GM18498 (cell line): ENCODE measurements around the gene TIAM1.

ENCODE experiments used
- ATAC-seq: cut with Tn5 transposase; IDR thresholded peaks from one replicate; pipeline ENCODE4 v1.9.1; 2021; ENCODE audit warnings: mild to moderate bottlenecking, moderate library complexity; ENCODE audit not compliant: unreplicated experiment

Gene TIAM1

DNA sequence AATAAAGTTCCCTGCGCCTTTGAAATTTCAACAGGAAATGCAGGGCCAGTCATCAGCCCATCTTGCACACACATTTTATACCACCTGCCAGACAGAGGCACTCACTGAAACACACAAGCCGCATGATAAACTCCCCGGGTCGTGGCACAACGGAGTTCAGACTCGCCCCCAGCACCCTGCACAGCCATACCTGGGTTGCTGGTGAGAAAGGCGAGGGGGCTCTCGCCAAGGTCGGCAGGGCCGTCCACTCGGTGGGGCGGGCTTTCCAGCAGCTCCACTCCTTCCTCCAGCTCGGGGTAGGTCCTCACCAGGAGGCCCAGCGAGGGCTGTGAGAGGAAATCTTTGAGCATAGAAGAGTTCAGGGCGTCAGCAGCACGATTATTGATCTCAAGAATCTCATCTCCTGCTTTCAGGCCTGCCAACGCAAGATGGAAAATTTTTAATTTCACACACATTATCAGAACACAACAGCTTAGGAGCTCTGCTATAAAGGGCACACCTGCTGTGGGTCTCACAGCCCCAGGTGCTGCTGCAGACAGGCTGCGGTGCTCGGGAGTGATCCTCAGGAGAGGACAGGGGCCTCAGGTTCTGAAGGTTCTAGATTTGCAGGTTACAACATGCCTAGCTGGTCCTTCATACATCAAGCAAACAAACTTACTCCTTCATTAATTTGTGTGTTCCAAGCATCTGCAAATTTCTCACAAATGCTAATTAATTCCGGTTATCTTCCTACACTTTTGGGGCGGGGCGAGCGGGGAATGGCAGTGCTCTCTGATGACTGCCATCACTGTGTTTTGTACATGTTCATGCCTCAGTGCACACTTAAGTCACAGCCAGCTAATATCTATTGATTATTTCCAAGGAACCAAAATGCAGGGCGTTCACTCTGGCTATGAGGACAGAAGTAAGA, 161.6 kb downstream of the TIAM1 start:
- ATAC-seq, result no peak

- ATAC-seq, result no peak
Measured at GRCh38 chr21:31181082-31181750, 162.8 kb downstream of the TIAM1 start.

- no peak for ATAC-seq
Measured at GRCh38 chr21:31180256-31181081, 163.6 kb downstream of the TIAM1 start.

- ATAC-seq, result no peak
Measured at GRCh38 chr21:31176725-31177124, 167.3 kb downstream of the TIAM1 start.

DNA sequence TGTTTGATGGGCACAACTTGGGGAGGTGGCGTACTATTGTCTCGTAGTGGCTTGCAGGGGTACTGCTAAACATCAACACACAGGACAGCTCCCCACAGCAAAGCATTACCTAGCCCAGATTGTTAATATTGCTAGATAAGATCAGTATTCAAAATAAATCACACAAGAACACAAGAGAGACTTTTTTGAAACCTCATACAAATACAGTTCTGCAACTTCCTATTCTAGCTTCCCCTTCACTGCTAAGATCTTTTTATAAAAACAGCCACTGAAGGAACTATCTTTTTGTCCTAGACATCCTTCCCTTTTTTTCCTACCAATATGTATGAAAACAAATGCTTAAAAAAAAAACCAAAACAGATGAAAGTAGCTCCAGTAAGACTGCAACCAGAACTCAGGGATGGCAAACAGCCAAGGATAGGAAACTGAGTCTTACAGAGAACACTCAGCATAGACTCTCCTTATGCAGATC, 167.9 kb downstream of the TIAM1 start:
- no peak for ATAC-seq

- ATAC-seq, result no peak
Measured at GRCh38 chr21:31173881-31174555, 170.0 kb downstream of the TIAM1 start.

DNA sequence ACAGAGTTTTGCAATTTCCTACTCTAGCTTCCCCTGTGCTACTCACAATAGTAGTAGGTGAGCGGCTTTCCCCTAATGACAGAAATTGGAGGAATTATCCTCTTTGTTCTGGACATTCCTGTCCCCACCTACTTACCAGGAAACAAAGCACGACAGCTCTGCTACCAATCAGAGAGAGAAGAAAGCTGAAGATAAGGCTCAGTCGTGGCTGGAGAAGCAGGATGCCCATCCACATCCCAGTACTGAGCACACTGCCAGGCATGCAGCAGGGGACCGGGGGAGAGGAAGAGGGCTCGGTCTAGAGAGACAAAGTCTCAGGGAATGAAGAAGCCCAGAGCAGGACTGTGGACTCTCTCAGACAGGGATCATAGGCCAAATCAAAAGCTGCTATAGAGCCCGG, 171.7 kb downstream of the TIAM1 start:
- ATAC-seq, result no peak

DNA sequence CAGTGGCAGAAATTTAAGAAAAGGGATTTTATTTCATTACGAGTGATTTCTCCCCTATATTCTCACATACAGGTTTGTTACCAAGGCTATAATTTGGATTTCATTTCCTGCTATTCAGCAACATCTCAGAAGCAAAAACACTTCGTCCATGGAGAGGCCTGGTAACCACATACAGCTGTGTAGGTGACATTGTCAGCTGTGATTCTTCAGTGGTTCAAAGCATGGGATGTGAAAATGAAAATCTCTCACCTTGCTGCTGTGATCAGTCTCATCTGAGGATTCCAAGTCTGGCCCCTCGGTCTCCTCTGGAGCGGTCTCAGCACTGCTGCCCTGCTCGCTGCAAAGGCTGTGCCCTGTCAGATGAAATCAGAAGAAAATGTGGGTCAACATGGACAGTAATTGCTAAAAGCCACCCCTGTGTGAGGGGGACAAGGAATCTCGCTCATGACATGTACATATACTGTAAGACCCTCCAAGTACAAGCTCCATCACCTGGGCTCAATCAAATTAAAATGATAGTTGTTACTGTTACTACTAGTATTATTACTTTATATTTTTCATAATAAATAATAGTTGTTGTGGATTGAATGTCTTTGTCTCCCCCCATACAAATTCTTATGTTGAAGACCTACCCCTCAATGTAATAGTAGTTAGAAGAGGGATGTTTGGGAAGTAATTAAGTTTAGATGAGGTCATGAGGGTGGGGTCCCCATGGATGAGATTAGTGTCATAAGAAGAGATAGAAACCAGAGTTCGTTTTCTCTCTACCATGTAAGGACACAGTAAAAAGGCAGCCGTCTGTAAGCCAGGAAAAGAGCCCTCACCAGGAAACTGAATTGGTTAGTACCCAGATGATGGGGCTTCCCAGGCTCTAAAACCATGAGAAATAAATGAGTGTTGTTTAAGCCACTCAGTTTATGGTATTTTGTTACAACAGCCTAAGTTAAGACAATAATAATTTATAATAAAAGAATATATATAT, 179.1 kb downstream of the TIAM1 start:
- no peak for ATAC-seq

DNA sequence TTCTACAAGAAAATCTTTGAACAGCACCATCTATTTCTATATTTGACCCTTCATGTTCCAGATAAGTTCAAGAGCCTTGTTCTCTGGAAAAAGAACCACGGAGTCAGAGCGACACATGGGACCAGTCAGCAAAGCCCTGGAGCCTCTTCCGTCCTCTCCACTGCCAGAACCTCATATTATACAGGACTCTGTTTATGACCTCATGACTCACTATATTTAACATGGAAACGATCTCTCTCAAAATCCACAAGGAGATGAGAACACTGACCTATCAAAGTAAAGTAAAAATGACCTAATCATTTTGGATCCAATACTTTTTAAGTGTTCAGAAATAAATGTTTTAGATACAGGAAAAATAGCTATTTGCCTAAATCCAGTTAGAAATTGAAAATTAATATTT, 181.2 kb downstream of the TIAM1 start:
- no peak for ATAC-seq

DNA sequence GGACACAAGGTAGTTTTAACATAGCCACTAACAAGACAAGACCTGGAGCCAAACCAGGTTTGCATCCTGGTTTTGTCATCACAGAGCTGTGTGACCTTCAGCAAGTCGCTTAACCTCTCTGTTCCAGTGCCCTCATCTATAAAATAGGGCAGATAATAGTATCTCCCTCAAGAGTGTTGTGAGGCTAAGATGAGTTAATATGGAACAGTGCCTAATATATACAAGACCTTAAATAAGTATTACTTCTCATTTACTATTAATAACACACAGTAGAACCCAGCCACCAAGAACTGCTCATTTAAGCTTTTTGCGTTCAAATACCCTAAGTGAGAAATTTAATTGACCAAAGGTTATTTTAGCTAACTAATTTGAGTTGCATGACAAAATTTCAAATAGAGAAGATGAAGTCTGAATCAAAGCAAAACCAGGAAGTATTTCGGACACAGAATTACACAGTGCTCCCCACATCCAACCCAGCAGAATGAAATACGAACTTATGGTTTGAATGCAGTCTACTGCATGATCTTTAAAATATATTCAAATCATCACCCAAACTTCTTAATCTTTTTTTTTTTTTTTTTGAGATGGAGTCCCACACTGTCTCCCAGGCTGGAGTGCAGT, 181.9 kb downstream of the TIAM1 start:
- ATAC-seq, result no peak

DNA sequence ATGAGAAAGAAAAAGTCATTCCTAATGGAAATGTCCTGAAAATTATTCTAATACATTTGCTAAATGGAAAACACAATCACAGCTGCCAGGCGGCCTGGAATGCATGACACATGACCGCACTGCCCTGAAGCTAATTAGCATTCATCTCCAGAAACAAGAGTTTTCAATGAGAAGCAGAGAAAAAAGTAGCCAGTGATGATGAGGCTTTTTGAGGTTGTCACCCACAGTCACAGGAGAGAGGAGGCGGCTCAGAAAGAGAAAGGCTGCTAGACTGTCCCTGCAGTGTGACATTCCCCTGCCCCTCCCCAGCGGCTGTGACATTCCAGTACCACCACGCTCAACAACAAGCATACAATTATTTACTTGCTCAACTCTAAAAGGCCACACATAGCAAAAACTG, 182.9 kb downstream of the TIAM1 start:
- no peak for ATAC-seq

GRCh38 chr21:31159808-31160207, 184.3 kb downstream of the TIAM1 start:
- ATAC-seq, result no peak

GRCh38 chr21:31158789-31159581, 185.1 kb downstream of the TIAM1 start:
- ATAC-seq, result no peak

- no peak for ATAC-seq
Measured at GRCh38 chr21:31157756-31158155, 186.3 kb downstream of the TIAM1 start.

DNA sequence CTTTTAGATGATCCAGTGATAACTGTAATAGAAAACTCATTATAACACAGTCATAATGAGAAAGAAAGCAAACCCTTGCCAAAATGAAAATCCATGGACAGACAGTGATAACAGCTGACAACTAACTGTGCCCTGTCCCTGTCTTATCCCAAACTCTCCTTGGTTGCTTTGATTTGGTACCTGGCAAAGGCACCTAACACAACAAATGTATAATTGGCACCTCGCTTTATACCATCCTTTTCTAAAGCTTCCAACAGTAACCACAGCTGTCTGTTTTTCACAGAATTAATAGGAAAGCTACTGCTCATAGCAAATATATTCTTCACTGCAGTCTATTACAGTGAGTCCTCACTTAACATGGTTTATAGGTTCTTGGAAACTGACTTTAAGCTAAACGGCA, 187.4 kb downstream of the TIAM1 start:
- no peak for ATAC-seq

DNA sequence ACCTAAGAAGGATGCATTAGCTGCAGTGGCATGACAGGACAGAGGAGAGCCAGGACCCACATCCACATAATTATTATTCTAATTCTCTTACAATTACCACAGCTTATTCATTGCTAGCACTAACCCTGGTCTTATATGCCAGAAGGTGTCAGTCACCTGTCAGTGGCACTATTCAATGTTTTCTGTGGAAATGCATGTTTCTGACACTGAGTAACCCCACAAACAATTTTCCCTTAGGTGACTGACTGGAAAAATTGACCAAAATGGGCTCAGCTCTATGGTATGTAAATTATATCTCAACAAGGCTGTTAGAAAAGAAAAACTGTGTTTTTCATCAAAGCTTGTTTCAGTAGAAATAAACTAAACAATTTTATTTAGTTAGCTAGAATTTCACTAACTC, 187.9 kb downstream of the TIAM1 start:
- no peak for ATAC-seq

GRCh38 chr21:31151156-31152045, 192.7 kb downstream of the TIAM1 start:
- no peak for ATAC-seq
